Skin of body (tissue), 2 donors: ENCODE data around the gene SEMA6B. TPM values are rescaled to one million over a fixed set of nuclear protein-coding genes. Genes with fewer than 3 reads are reported as not detected.
"Not testable (repeated sequence)": the region's sequence is repeated elsewhere in the genome, so short reads cannot be mapped to it uniquely, and the experiment has no call there.

Source experiments
- DNase-seq: peaks from one replicate; lab custom pipeline; 2025; lab: John Stamatoyannopoulos, UW
- total RNA-seq: library from RNA; depleted of rRNA; stranded (reverse); fragments of >200 nt; gene quantifications from one replicate; pipeline ENCODE4 v1.2.3, GENCODE V29; 2014

SEMA6B gene
- total RNA-seq, 1 donor from 2014 or later, result 5.0 TPM

- DNase-seq, result no peak
Observed at GRCh38 chr19:4550479-4551050, 8.9 kb downstream of the SEMA6B start.

GRCh38 chr19:4550018-4550417, 9.5 kb downstream of the SEMA6B start:
- no peak for DNase-seq

- no peak for DNase-seq
Observed at GRCh38 chr19:4548238-4548584, 11.3 kb downstream of the SEMA6B start.

GRCh38 chr19:4547303-4548237, 11.9 kb downstream of the SEMA6B start:
- no peak for DNase-seq

- DNase-seq, result no peak
Observed at GRCh38 chr19:4543842-4544647, 15.4 kb downstream of the SEMA6B start.

GRCh38 chr19:4542896-4543841, 16.3 kb downstream of the SEMA6B start:
- DNase-seq, result no peak

- not testable (repeated sequence) for DNase-seq
Observed at GRCh38 chr19:4541806-4542145, 17.7 kb downstream of the SEMA6B start.

- no peak for DNase-seq
Observed at GRCh38 chr19:4541114-4541805, 18.2 kb downstream of the SEMA6B start.

GRCh38 chr19:4539693-4540581, 19.5 kb downstream of the SEMA6B start, which contains the start of gene LRG1:
Gene LRG1 (minus strand): TSS chr19:4540036. CDS start chr19:4540013, 23 bp downstream.
- no peak for DNase-seq

- DNase-seq, result no peak
Observed at GRCh38 chr19:4539169-4539692, 20.3 kb downstream of the SEMA6B start.

- DNase-seq, result no peak
Observed at GRCh38 chr19:4538601-4538954, 20.9 kb downstream of the SEMA6B start.

GRCh38 chr19:4537953-4538600, 21.4 kb downstream of the SEMA6B start:
- no peak for DNase-seq

GRCh38 chr19:4536798-4537197, 22.7 kb downstream of the SEMA6B start:
- no peak for DNase-seq

GRCh38 chr19:4534836-4535658, 24.4 kb downstream of the SEMA6B start, which contains the start of gene PLIN5:
Gene PLIN5 (minus strand): TSS chr19:4535224. CDS start chr19:4534074, 1,150 bp downstream.
- DNase-seq, result no peak

GRCh38 chr19:4533835-4534424, 25.6 kb downstream of the SEMA6B start:
- no peak for DNase-seq

- no peak for DNase-seq
Observed at GRCh38 chr19:4533334-4533733, 26.1 kb downstream of the SEMA6B start.

- DNase-seq, result no peak
Observed at GRCh38 chr19:4531562-4532165, 27.8 kb downstream of the SEMA6B start.
